ENCODE measurements around the gene ITIH6.
"Not testable (repeated sequence)": the region's sequence is repeated elsewhere in the genome, so short reads cannot be mapped to it uniquely, and the experiment has no call there.

Gene ITIH6, protein sequence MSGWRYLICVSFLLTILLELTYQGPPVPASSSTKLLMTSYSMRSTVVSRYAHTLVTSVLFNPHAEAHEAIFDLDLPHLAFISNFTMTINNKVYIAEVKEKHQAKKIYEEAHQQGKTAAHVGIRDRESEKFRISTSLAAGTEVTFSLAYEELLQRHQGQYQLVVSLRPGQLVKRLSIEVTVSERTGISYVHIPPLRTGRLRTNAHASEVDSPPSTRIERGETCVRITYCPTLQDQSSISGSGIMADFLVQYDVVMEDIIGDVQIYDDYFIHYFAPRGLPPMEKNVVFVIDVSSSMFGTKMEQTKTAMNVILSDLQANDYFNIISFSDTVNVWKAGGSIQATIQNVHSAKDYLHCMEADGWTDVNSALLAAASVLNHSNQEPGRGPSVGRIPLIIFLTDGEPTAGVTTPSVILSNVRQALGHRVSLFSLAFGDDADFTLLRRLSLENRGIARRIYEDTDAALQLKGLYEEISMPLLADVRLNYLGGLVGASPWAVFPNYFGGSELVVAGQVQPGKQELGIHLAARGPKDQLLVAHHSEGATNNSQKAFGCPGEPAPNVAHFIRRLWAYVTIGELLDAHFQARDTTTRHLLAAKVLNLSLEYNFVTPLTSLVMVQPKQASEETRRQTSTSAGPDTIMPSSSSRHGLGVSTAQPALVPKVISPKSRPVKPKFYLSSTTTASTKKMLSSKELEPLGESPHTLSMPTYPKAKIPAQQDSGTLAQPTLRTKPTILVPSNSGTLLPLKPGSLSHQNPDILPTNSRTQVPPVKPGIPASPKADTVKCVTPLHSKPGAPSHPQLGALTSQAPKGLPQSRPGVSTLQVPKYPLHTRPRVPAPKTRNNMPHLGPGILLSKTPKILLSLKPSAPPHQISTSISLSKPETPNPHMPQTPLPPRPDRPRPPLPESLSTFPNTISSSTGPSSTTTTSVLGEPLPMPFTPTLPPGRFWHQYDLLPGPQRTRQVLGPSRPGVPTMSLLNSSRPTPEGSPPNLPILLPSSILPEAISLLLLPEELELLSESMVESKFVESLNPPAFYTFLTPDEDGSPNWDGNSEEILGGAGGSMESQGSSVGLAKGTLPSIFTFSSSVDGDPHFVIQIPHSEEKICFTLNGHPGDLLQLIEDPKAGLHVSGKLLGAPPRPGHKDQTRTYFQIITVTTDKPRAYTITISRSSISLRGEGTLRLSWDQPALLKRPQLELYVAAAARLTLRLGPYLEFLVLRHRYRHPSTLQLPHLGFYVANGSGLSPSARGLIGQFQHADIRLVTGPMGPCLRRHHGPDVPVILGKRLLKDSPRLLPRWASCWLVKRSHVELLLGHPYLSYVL

GRCh38 chrX:54798137-54798536 lies at the start of gene ITIH6:
Gene ITIH6, minus strand, starts transcription at chrX:54798255. Its CDS starts 45 bp downstream, at chrX:54798210.
- DNase-seq (ENCODE audit: low read depth): no peak
- H3K9me3 ChIP-seq (ENCODE audit: control insufficient read depth, low read length): peaks cover 12% of the 10 kb centered on the region
- peaks cover 60% of the 10 kb centered on the region for H3K27me3 ChIP-seq (replicated peaks; ENCODE audit: control insufficient read depth, insufficient read depth, low read length)
- H3K4me1 ChIP-seq (ENCODE audit: control insufficient read depth, insufficient read depth, low read length): no peaks in the 10 kb centered on the region
- no peak within 1 kb of the TSS for H3K4me3 ChIP-seq (ENCODE audit: low read length)
- no peak within 1 kb of the TSS for H3K9ac ChIP-seq (ENCODE audit: low read length)
- H3K36me3 ChIP-seq (ENCODE audit: control insufficient read depth, insufficient read depth, low read length, severe bottlenecking): no peaks in the 10 kb centered on the region

DNA sequence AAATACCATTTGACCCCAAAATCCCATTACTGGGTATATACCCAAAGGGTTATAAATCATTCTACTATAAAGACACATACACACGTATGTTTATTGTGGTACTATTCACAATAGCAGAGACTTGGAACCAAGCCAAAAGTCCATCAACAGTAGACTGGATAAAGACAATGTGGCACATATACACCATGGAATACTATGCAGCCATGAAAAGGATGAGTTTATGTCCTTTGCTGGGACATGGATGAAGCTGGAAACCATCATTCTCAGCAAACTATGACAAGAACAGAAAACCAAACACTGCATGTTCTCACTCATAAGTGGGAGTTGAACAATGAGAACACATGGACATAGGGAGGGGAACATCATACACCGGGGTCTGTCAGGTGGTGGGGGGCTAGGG lies 49.6 kb upstream of the ITIH6 start:
- not testable (repeated sequence) for H3K36me3 ChIP-seq (ENCODE audit: control insufficient read depth, insufficient read depth, low read length, severe bottlenecking); H3K9ac ChIP-seq (ENCODE audit: low read length); H3K9me3 ChIP-seq (ENCODE audit: control insufficient read depth, low read length); H3K27me3 ChIP-seq (replicated peaks; ENCODE audit: control insufficient read depth, insufficient read depth, low read length); H3K4me1 ChIP-seq (ENCODE audit: control insufficient read depth, insufficient read depth, low read length); DNase-seq (ENCODE audit: low read depth); H3K4me3 ChIP-seq (ENCODE audit: low read length)

DNA sequence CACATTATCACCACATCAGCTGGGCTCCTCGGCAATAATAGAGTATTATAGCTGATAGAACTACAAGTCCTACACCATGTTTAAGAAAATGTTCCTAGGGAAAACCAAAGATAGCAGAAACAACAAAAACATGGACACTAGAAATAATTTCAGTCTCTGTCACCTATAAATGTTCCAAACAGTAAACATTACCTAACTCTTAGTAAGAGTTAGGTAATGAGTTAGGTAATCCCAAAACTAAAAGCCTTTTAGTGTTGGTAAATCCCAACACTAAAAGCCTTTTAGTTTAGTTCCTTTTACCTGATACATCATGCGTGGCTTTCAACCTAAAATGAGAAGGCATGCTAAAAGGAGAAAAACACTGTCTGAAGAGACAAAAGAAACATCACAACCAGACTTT lies 45.0 kb upstream of the ITIH6 start:
- peaks cover 12% of the 10 kb centered on the region for H3K9me3 ChIP-seq (ENCODE audit: control insufficient read depth, low read length)
- H3K9ac ChIP-seq (ENCODE audit: low read length): no peak overlapping the region
- no peaks in the 10 kb centered on the region for H3K4me1 ChIP-seq (ENCODE audit: control insufficient read depth, insufficient read depth, low read length)

GRCh38 chrX:54842607-54843006 lies 44.6 kb upstream of the ITIH6 start:
- peaks cover 12% of the 10 kb centered on the region for H3K9me3 ChIP-seq (ENCODE audit: control insufficient read depth, low read length)
- no peaks in the 10 kb centered on the region for H3K36me3 ChIP-seq (ENCODE audit: control insufficient read depth, insufficient read depth, low read length, severe bottlenecking)
- no peaks in the 10 kb centered on the region for H3K4me1 ChIP-seq (ENCODE audit: control insufficient read depth, insufficient read depth, low read length)
- peaks cover 20% of the 10 kb centered on the region for H3K27me3 ChIP-seq (replicated peaks; ENCODE audit: control insufficient read depth, insufficient read depth, low read length)
- H3K9ac ChIP-seq (ENCODE audit: low read length): no peak overlapping the region
- DNase-seq (ENCODE audit: low read depth): no peak
- no peak overlapping the region for H3K4me3 ChIP-seq (ENCODE audit: low read length)

More for the DNA sequence above, 45.0 kb upstream of the ITIH6 start:
- H3K27me3 ChIP-seq (replicated peaks; ENCODE audit: control insufficient read depth, insufficient read depth, low read length): peaks cover 20% of the 10 kb centered on the region
- DNase-seq (ENCODE audit: low read depth): no peak
- no peak overlapping the region for H3K4me3 ChIP-seq (ENCODE audit: low read length)
- H3K36me3 ChIP-seq (ENCODE audit: control insufficient read depth, insufficient read depth, low read length, severe bottlenecking): no peaks in the 10 kb centered on the region

GRCh38 chrX:54841184-54841874 lies 43.3 kb upstream of the ITIH6 start:
- H3K4me1 ChIP-seq (ENCODE audit: control insufficient read depth, insufficient read depth, low read length); H3K9ac ChIP-seq (ENCODE audit: low read length); H3K4me3 ChIP-seq (ENCODE audit: low read length); H3K36me3 ChIP-seq (ENCODE audit: control insufficient read depth, insufficient read depth, low read length, severe bottlenecking): not testable (repeated sequence)
- peaks cover 26% of the 10 kb centered on the region for H3K27me3 ChIP-seq (replicated peaks; ENCODE audit: control insufficient read depth, insufficient read depth, low read length)
- DNase-seq (ENCODE audit: low read depth): peak; percentile 25
- H3K9me3 ChIP-seq (ENCODE audit: control insufficient read depth, low read length): peaks cover 21% of the 10 kb centered on the region

DNA sequence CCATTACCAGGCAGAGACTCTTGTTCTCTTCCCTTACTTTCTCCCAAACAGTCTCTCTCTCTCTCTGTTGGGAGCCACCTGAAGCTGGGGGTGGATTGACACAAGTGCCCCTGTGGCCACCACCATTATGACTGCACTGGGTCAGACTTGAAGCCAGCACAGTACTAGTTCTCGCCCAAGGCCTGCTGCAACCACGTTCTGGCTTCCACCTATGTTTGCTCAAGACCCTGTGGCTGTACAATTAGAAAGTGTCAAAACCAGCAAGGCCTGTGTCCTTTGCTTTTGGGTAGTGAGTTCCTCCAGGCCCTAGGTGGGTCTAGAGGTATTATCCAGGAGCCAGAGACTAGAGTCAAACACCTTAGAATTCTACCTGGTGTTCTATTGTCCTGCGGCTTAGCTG lies 40.5 kb upstream of the ITIH6 start:
- H3K4me1 ChIP-seq (ENCODE audit: control insufficient read depth, insufficient read depth, low read length): no peaks in the 10 kb centered on the region
- no peaks in the 10 kb centered on the region for H3K36me3 ChIP-seq (ENCODE audit: control insufficient read depth, insufficient read depth, low read length, severe bottlenecking)
- no peak for DNase-seq (ENCODE audit: low read depth)
- H3K4me3 ChIP-seq (ENCODE audit: low read length): no peak overlapping the region
- H3K9ac ChIP-seq (ENCODE audit: low read length): no peak overlapping the region
- H3K9me3 ChIP-seq (ENCODE audit: control insufficient read depth, low read length): peaks cover 28% of the 10 kb centered on the region
- peaks cover 23% of the 10 kb centered on the region for H3K27me3 ChIP-seq (replicated peaks; ENCODE audit: control insufficient read depth, insufficient read depth, low read length)

- Histone ChIP-seq H3K4me3 (ENCODE audit: low read length) (no peak overlapping the region), H3K27me3 (replicated peaks; ENCODE audit: control insufficient read depth, insufficient read depth, low read length) (peaks cover 4% of the 10 kb centered on the region), H3K36me3 (ENCODE audit: control insufficient read depth, insufficient read depth, low read length, severe bottlenecking) (no peaks in the 10 kb centered on the region), H3K4me1 (ENCODE audit: control insufficient read depth, insufficient read depth, low read length) (no peaks in the 10 kb centered on the region), H3K9ac (ENCODE audit: low read length) (no peak overlapping the region), H3K9me3 (ENCODE audit: control insufficient read depth, low read length) (peaks cover 8% of the 10 kb centered on the region)
- no peak for DNase-seq (ENCODE audit: low read depth)
These were observed 28.5 kb upstream of the ITIH6 start for GRCh38 chrX:54826598-54826997.

DNA sequence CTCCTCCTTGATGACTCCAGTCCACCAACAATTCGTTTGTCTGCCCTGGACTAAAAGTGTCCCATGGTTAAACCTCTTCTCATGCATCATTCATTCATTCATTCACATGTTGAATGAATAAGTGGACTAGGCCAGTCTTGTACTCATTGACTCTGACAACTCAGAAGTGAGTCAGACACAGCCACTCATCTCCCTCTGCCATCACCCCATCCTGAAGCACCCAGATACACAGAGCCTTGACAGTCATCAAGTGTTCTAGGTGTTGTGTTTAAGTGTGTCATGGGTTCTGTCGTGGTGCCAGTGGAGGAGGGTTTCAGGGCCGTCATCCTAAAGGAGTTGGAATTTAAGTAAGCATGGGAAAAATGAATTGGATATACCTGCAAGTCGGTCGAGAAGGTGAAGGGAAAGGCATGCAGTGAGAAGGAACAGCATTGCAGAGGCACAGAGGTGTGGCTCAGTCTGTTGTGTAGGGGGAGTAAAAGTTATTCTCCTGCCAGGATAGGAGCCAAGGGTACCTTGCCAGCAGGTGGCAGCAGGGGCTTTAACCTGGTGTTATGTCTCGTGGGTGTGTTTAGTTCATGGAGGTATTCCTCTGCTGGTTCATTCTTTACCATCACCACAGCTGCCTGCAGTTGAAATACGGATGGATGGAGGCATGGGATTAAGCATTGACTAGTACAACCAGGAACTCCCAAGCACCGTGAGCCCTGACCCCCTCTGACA lies 27.8 kb upstream of the ITIH6 start:
- Histone ChIP-seq H3K27me3 (replicated peaks; ENCODE audit: control insufficient read depth, insufficient read depth, low read length) (peaks cover 9% of the 10 kb centered on the region), H3K4me1 (ENCODE audit: control insufficient read depth, insufficient read depth, low read length) (no peaks in the 10 kb centered on the region), H3K9ac (ENCODE audit: low read length) (no peak overlapping the region), H3K36me3 (ENCODE audit: control insufficient read depth, insufficient read depth, low read length, severe bottlenecking) (no peaks in the 10 kb centered on the region), H3K4me3 (ENCODE audit: low read length) (no peak overlapping the region), H3K9me3 (ENCODE audit: control insufficient read depth, low read length) (peaks cover 3% of the 10 kb centered on the region)
- no peak for DNase-seq (ENCODE audit: low read depth)

GRCh38 chrX:54824722-54825121 lies 26.7 kb upstream of the ITIH6 start:
- H3K36me3 ChIP-seq (ENCODE audit: control insufficient read depth, insufficient read depth, low read length, severe bottlenecking): no peaks in the 10 kb centered on the region
- DNase-seq (ENCODE audit: low read depth): no peak
- peaks cover 3% of the 10 kb centered on the region for H3K9me3 ChIP-seq (ENCODE audit: control insufficient read depth, low read length)
- no peak overlapping the region for H3K4me3 ChIP-seq (ENCODE audit: low read length)
- H3K9ac ChIP-seq (ENCODE audit: low read length): no peak overlapping the region
- peaks cover 10% of the 10 kb centered on the region for H3K27me3 ChIP-seq (replicated peaks; ENCODE audit: control insufficient read depth, insufficient read depth, low read length)
- no peaks in the 10 kb centered on the region for H3K4me1 ChIP-seq (ENCODE audit: control insufficient read depth, insufficient read depth, low read length)

GRCh38 chrX:54824195-54824594 lies 26.1 kb upstream of the ITIH6 start:
- Histone ChIP-seq H3K9me3 (ENCODE audit: control insufficient read depth, low read length) (peaks cover 3% of the 10 kb centered on the region), H3K9ac (ENCODE audit: low read length) (no peak overlapping the region)

More at GRCh38 chrX:54824195-54824594, 26.1 kb upstream of the ITIH6 start:
- H3K4me3 ChIP-seq (ENCODE audit: low read length): no peak overlapping the region
- no peaks in the 10 kb centered on the region for H3K4me1 ChIP-seq (ENCODE audit: control insufficient read depth, insufficient read depth, low read length)
- H3K27me3 ChIP-seq (replicated peaks; ENCODE audit: control insufficient read depth, insufficient read depth, low read length): peaks cover 10% of the 10 kb centered on the region
- no peak for DNase-seq (ENCODE audit: low read depth)
- no peaks in the 10 kb centered on the region for H3K36me3 ChIP-seq (ENCODE audit: control insufficient read depth, insufficient read depth, low read length, severe bottlenecking)

Data from adipocyte (in vitro differentiated cells).